Gastrocnemius medialis (tissue), 4 donors: ENCODE results near the gene ADNP. TPM values are rescaled to one million over a fixed set of nuclear protein-coding genes. Genes with fewer than 3 reads are reported as not detected.
A peak's percentile ranks its signal among the peaks of the same experiment; 100 is the strongest.

Experiments used
- ATAC-seq, 2 donors: fragments of 150-250 bp; one replicate each; pipeline ENCODE4 v1.9.1; 2016
- DNase-seq, 2 donors: peaks; one replicate each; pipeline ENCODE4 v3.0.0-alpha.2; 2019
- H3K27ac ChIP-seq, 4 donors: fragments of 200-600 bp; sonication (generic); 1 replicate in 1 of 4; 2 replicates in 3 of 4; pipeline ENCODE4 v1.5.1; 2016 to 2018; ENCODE audit warnings: mild to moderate bottlenecking in 2 of 4, moderate library complexity in 1 of 4
- H3K27me3 ChIP-seq, 3 donors: fragments of 200-600 bp; sonication (generic) in 2 of 3; 1 replicate in 1 of 3; 2 replicates in 2 of 3; pipeline versions ENCODE4 v1.5.1 to v1.6.0; 2016 to 2019; ENCODE audit warnings: mild to moderate bottlenecking in 1 of 3, moderate library complexity in 1 of 3
- H3K36me3 ChIP-seq, 2 donors: fragments of 200-600 bp; sonication (generic) in 1 of 2; one replicate each; pipeline ENCODE4 v1.5.1; 2017 to 2018
- H3K4me1 ChIP-seq, 2 donors: fragments of 200-600 bp; sonication (generic) in 1 of 2; one replicate each; pipeline ENCODE4 v1.5.1; 2016 to 2017; ENCODE audit warnings: mild to moderate bottlenecking in 2 of 2
- H3K4me3 ChIP-seq, 4 donors: fragments of 200-600 bp; sonication (generic) in 3 of 4; 1 replicate in 1 of 4; 2 replicates in 3 of 4; pipeline ENCODE4 v1.5.1; 2016 to 2019; ENCODE audit warnings: mild to moderate bottlenecking in 2 of 4
- H3K9me3 ChIP-seq, 3 donors: fragments of 200-600 bp; sonication (generic) in 2 of 3; 1 replicate in 1 of 3; 2 replicates in 2 of 3; pipeline ENCODE4 v1.5.1; 2016 to 2019
- POLR2A ChIP-seq, 2 donors: fragments of 450-650 bp; IDR thresholded peaks; one replicate each; pipeline ENCODE4 v1.6.1; 2017; ENCODE audit warnings: antibody characterized with exemption in 2 of 2, mild to moderate bottlenecking in 2 of 2, moderate library complexity in 2 of 2
- in situ Hi-C, 4 donors: fragments of 200-750 bp; cut with MboI; loops; one replicate each; pipeline versions ENCODE4 v1.15.0 to v1.8.0; 2017; ENCODE audit warnings: low sequenced_read_pairs in 4 of 4
- intact Hi-C: fragments of 100-400 bp; cut with DNase I; formaldehyde crosslinking; loops from one replicate; pipeline ENCODE4 v1.15.1; 2023; ENCODE audit warnings: low total_unique reads
- total RNA-seq, 4 donors: library from RNA; depleted of rRNA; stranded (reverse); fragments of >200 nt; gene quantifications; one replicate each; pipeline versions ENCODE4 v1.1.0 to v1.2.3, GENCODE V29; 2016
- TF ChIP-seq, protein P1 (sequence below), 5 experiments: fragments of 450-650 bp in 3 of 5; fragments of 200-600 bp in 2 of 5; sonication (generic) in 2 of 5; IDR thresholded peaks in 4 of 5; conservative IDR thresholded peaks in 1 of 5; 1 replicate in 4 of 5; 2 replicates in 1 of 5; pipeline ENCODE4 v1.5.1; 2016 to 2019; ENCODE audit warnings: antibody characterized with exemption in 5 of 5, mild to moderate bottlenecking in 3 of 5, moderate library complexity in 3 of 5

Gene ADNP
- total RNA-seq, 4 donors from 2014 or later: 24.0 to 35.4 (median 31.5) TPM

DNA sequence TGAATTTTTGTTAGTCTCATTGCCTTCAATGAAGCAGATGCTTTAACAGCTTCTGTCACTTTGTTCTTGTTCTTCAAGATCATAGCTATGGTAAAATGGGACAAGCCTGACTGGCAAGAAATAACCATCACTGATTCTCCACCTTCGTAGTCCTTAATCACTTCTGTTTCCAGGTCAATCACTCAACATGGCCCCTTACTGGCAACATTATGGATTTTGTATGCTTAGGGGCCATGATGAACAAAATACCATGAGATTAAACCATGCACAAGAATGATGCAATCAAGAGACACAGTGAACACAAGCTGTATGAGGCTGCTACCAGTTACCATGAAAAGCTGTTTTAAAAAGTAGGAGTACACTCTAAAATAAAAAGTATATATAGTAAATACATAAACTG is 32.8 kb downstream of the ADNP start:
- ATAC-seq (no peak), DNase-seq (no peak)
- TF ChIP-seq, protein P1, sequence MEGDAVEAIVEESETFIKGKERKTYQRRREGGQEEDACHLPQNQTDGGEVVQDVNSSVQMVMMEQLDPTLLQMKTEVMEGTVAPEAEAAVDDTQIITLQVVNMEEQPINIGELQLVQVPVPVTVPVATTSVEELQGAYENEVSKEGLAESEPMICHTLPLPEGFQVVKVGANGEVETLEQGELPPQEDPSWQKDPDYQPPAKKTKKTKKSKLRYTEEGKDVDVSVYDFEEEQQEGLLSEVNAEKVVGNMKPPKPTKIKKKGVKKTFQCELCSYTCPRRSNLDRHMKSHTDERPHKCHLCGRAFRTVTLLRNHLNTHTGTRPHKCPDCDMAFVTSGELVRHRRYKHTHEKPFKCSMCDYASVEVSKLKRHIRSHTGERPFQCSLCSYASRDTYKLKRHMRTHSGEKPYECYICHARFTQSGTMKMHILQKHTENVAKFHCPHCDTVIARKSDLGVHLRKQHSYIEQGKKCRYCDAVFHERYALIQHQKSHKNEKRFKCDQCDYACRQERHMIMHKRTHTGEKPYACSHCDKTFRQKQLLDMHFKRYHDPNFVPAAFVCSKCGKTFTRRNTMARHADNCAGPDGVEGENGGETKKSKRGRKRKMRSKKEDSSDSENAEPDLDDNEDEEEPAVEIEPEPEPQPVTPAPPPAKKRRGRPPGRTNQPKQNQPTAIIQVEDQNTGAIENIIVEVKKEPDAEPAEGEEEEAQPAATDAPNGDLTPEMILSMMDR (IDR thresholded peaks at IDR 0.05 in 4 of 5, conservative IDR thresholded peaks at IDR 0.05 in 1 of 5): no peak
- TF ChIP-seq POLR2A (IDR thresholded peaks at IDR 0.05): no peak
- Histone ChIP-seq H3K4me1 (no peaks in the 10 kb centered on the region), H3K36me3 (peaks cover 0 to 58% of the 10 kb centered on the region in 2 donors), H3K9me3 (no peaks in the 10 kb centered on the region), H3K27me3 (no peaks in the 10 kb centered on the region), H3K27ac (no peak overlapping the region), H3K4me3 (no peak overlapping the region)
- intact Hi-C loops (no loop called here), in situ Hi-C loops (no loop called here)

DNA sequence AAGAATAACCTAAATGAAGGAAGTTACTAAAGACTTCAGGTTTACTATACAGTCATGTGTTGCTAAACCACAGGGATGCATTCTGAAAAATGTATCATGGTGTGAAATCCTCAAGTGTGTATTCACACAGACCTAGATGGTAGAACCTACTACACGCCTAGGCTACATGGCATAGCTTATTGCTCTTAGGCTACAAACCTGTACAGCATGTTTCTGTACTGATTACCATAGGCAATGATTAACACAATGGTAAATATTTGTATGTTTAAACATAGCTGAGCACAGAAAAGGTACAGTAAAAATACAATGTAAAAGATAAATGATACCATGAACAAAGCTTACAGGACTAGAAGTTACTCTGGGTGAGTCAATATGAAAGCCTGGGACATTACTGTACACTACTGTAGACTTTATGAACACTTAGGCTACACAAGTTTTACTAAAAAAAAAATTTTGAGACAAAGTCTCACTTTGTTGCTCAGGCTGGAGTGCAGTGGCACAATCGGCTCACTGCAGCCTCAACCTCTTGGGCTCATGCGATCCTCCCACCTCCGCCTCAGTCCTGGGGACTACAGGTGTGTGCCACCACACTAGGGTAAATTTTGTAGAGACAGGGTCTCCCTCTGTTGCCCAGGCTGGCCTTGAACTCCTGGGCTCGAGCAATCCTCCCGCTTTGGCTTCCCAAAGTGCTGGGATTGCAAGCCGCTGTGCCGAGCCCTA is 36.0 kb downstream of the ADNP start:
- Histone ChIP-seq H3K9me3 (no peaks in the 10 kb centered on the region), H3K27ac (no peak overlapping the region), H3K36me3 (peaks cover 0 to 82% of the 10 kb centered on the region in 2 donors), H3K27me3 (no peaks in the 10 kb centered on the region), H3K4me1 (no peaks in the 10 kb centered on the region), H3K4me3 (no peak overlapping the region)
- in situ Hi-C loops (no loop called here), intact Hi-C loops (no loop called here)
- TF ChIP-seq, protein P1 (IDR thresholded peaks at IDR 0.05 in 4 of 5, conservative IDR thresholded peaks at IDR 0.05 in 1 of 5): no peak
- no peak for TF ChIP-seq POLR2A (IDR thresholded peaks at IDR 0.05)
- ATAC-seq (no peak), DNase-seq (no peak)

DNA sequence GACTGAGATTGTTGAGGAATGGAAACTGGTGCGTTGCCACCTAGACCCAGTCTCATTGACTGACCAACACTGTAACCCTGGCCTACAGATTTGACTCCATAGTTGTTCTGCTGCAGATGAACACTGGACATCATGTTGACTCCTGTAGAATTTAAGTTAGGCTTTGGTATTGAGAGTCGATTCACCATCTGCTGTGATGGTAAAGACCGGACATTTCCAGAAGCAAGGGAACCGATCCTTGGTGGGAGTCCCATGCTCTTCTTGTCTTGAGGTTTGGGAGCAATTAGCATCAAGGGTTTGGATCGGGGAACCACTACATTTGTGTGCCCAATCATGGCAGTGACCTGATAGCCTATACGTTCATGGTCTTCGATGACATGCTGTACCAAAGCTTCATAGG is 37.6 kb downstream of the ADNP start:
- H3K27ac ChIP-seq: no peak overlapping the region
- H3K36me3 ChIP-seq: peaks cover 0 to 73% of the 10 kb centered on the region in 2 donors
- no peaks in the 10 kb centered on the region for H3K4me1 ChIP-seq
- intact Hi-C loops (no loop called here), in situ Hi-C loops (no loop called here)
- no peak for DNase-seq
- no peaks in the 10 kb centered on the region for H3K9me3 ChIP-seq
- ATAC-seq: no peak
- TF ChIP-seq, protein P1 (IDR thresholded peaks at IDR 0.05 in 4 of 5, conservative IDR thresholded peaks at IDR 0.05 in 1 of 5): no peak
- TF ChIP-seq POLR2A (IDR thresholded peaks at IDR 0.05): no peak
- H3K4me3 ChIP-seq: no peak overlapping the region
- H3K27me3 ChIP-seq: no peaks in the 10 kb centered on the region

DNA sequence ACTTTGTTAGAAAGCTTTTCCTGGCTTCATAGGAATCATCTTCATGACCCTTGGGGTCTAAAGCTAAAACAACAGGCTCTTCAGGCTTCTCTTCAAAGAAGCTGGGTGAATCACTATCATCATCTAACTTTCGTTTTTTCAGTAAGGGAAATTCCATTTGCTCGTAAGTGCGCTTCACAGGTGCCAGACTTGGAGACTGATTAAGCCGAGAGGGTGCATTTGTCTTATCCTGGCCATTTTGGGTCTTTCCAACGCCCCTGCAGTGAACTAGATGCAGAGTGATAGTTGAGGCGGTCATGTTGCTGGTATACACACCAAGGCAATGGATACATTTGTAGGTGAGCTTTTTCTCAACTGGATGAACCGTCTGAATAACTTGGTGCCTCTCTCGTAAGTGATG is 38.8 kb downstream of the ADNP start:
- in situ Hi-C loops (no loop called here), intact Hi-C loops (no loop called here)
- no peak for DNase-seq
- TF ChIP-seq POLR2A (IDR thresholded peaks at IDR 0.05): no peak
- TF ChIP-seq, protein P1 (IDR thresholded peaks at IDR 0.05 in 4 of 5, conservative IDR thresholded peaks at IDR 0.05 in 1 of 5): no peak
- no peak overlapping the region for H3K4me3 ChIP-seq
- H3K36me3 ChIP-seq: peaks cover 0 to 63% of the 10 kb centered on the region in 2 donors
- no peak for ATAC-seq
- H3K27me3 ChIP-seq: no peaks in the 10 kb centered on the region
- H3K27ac ChIP-seq: no peak overlapping the region
- H3K4me1 ChIP-seq: no peaks in the 10 kb centered on the region
- no peaks in the 10 kb centered on the region for H3K9me3 ChIP-seq

DNA sequence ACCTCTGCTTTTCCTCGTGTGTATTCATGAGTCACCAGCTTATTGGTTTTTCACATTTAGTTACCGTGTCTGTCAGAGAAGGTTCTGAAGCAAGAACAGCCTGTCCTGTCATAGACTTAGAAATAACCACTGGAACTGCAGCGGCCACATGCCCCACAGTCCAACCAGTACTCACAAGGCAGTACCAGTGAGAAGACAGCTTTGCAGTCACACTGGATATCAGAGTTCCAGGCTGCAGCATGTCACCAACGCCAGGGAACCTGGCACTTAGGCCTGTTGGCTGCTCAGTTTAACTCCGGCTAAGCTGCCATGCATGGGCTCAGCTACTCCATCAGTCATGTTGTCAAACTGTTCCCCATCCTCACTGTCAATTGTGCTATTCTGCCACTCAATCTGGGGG is 40.1 kb downstream of the ADNP start:
- DNase-seq (no peak), ATAC-seq (peak in 1 of 2 donors; percentile 78)
- no peak overlapping the region for H3K4me3 ChIP-seq
- peaks cover 0 to 63% of the 10 kb centered on the region in 2 donors for H3K36me3 ChIP-seq
- no peaks in the 10 kb centered on the region for H3K9me3 ChIP-seq
- in situ Hi-C loops: no loop called here
- no peaks in the 10 kb centered on the region for H3K4me1 ChIP-seq
- no peaks in the 10 kb centered on the region for H3K27me3 ChIP-seq
- intact Hi-C loops: no loop called here
- no peak for TF ChIP-seq POLR2A (IDR thresholded peaks at IDR 0.05)
- TF ChIP-seq, protein P1 (IDR thresholded peaks at IDR 0.05 in 4 of 5, conservative IDR thresholded peaks at IDR 0.05 in 1 of 5): no peak
- no peak overlapping the region for H3K27ac ChIP-seq
